ENCODE measurements around the gene S100A6.
"Not testable (repeated sequence)": the region's sequence is repeated elsewhere in the genome, so short reads cannot be mapped to it uniquely, and the experiment has no call there.

S100A6 gene

GRCh38 chr1:153535242-153536011 is at the start of gene S100A6:
S100A6 (minus strand) TSS chr1:153535991; CDS start chr1:153535339, 652 bp downstream.
- DNase-seq (ENCODE audit: low spot score) = peak; percentile 50

GRCh38 chr1:153585006-153585405 is 49.2 kb upstream of the S100A6 start:
- no peak for DNase-seq (ENCODE audit: low spot score)

- DNase-seq (ENCODE audit: low spot score) = no peak
These were observed 48.2 kb upstream of the S100A6 start for GRCh38 chr1:153583976-153584375.

- DNase-seq (ENCODE audit: low spot score) = not testable (repeated sequence)
These were observed 47.7 kb upstream of the S100A6 start for GRCh38 chr1:153583514-153583913.

- DNase-seq (ENCODE audit: low spot score) = not testable (repeated sequence)
These were observed 47.0 kb upstream of the S100A6 start for GRCh38 chr1:153582836-153583235.

- DNase-seq (ENCODE audit: low spot score) = no peak
These were observed 43.1 kb upstream of the S100A6 start for GRCh38 chr1:153578936-153579335.

- DNase-seq (ENCODE audit: low spot score) = no peak
These were observed 42.7 kb upstream of the S100A6 start for GRCh38 chr1:153578490-153578889.

GRCh38 chr1:153577624-153578051 is 41.8 kb upstream of the S100A6 start:
- DNase-seq (ENCODE audit: low spot score) = no peak

GRCh38 chr1:153577138-153577537 is 41.3 kb upstream of the S100A6 start:
- no peak for DNase-seq (ENCODE audit: low spot score)

GRCh38 chr1:153575497-153575896 is 39.7 kb upstream of the S100A6 start:
- not testable (repeated sequence) for DNase-seq (ENCODE audit: low spot score)

- DNase-seq (ENCODE audit: low spot score) = not testable (repeated sequence)
These were observed 39.3 kb upstream of the S100A6 start for GRCh38 chr1:153575081-153575491.

- no peak for DNase-seq (ENCODE audit: low spot score)
These were observed 37.6 kb upstream of the S100A6 start for GRCh38 chr1:153573351-153573750.

- peak; percentile 40 for DNase-seq (ENCODE audit: low spot score)
These were observed 36.8 kb upstream of the S100A6 start for GRCh38 chr1:153572569-153573015.

GRCh38 chr1:153571706-153572105 is 35.9 kb upstream of the S100A6 start:
- DNase-seq (ENCODE audit: low spot score) = no peak

- DNase-seq (ENCODE audit: low spot score) = no peak
These were observed 35.1 kb upstream of the S100A6 start for GRCh38 chr1:153570874-153571273.

- DNase-seq (ENCODE audit: low spot score) = no peak
These were observed 33.7 kb upstream of the S100A6 start for GRCh38 chr1:153569465-153569864.

- DNase-seq (ENCODE audit: low spot score) = peak; percentile 79
These were observed 32.7 kb upstream of the S100A6 start for GRCh38 chr1:153568367-153569099.

GRCh38 chr1:153567621-153568366 is 32.0 kb upstream of the S100A6 start:
- DNase-seq (ENCODE audit: low spot score) = no peak

GRCh38 chr1:153566414-153567371 is 30.9 kb upstream of the S100A6 start:
- DNase-seq (ENCODE audit: low spot score) = peak; percentile 92

GRCh38 chr1:153565529-153566374 is 30.0 kb upstream of the S100A6 start, which contains the start of gene S100A2:
S100A2 (minus strand) TSS chr1:153565844; CDS start chr1:153563877, 1,967 bp downstream.
- peak; percentile 40 for DNase-seq (ENCODE audit: low spot score)
